GM21786 (cell line): Measurements from ENCODE around the gene SNAPIN.
"Not testable (repeated sequence)": the region's sequence is repeated elsewhere in the genome, so short reads cannot be mapped to it uniquely, and the experiment has no call there.

Experiments
- ATAC-seq: cut with Tn5 transposase; IDR thresholded peaks from one replicate; pipeline ENCODE4 v1.9.1; 2021; ENCODE audit not compliant: unreplicated experiment

SNAPIN gene

GRCh38 chr1:153626904-153627714 lies 31.4 kb upstream of the SNAPIN start, which contains the start of gene S100A13:
Gene S100A13, minus strand, starts transcription at chr1:153627505. Its CDS starts 1,033 bp downstream, at chr1:153626472.
- ATAC-seq, result no peak

GRCh38 chr1:153627715-153628626 lies 30.5 kb upstream of the SNAPIN start, which contains the start of gene S100A1:
Gene S100A1, plus strand, starts transcription at chr1:153628434. Its CDS starts 2,088 bp downstream, at chr1:153630522.
- no peak for ATAC-seq

- ATAC-seq, result no peak
Measured at GRCh38 chr1:153628638-153629342, 29.7 kb upstream of the SNAPIN start.

GRCh38 chr1:153629343-153629665 lies 29.2 kb upstream of the SNAPIN start:
- ATAC-seq, result no peak

- no peak for ATAC-seq
Measured at GRCh38 chr1:153629971-153630370, 28.5 kb upstream of the SNAPIN start.

GRCh38 chr1:153630384-153630783 lies 28.1 kb upstream of the SNAPIN start:
- no peak for ATAC-seq

GRCh38 chr1:153631047-153632022 lies 27.2 kb upstream of the SNAPIN start:
- no peak for ATAC-seq

GRCh38 chr1:153633161-153633753 lies 25.2 kb upstream of the SNAPIN start:
- no peak for ATAC-seq

GRCh38 chr1:153633754-153634665 lies 24.5 kb upstream of the SNAPIN start, which contains the start of gene CHTOP:
Gene CHTOP, plus strand, starts transcription at chr1:153634066. Its CDS starts 2,523 bp downstream, at chr1:153636589.
- ATAC-seq, result peak; percentile 91

- ATAC-seq, result no peak
Measured at GRCh38 chr1:153635872-153636271, 22.6 kb upstream of the SNAPIN start.

GRCh38 chr1:153636312-153636711 lies 22.2 kb upstream of the SNAPIN start:
- no peak for ATAC-seq

- no peak for ATAC-seq
Measured at GRCh38 chr1:153638261-153638660, 20.2 kb upstream of the SNAPIN start.

GRCh38 chr1:153639280-153639679 lies 19.2 kb upstream of the SNAPIN start:
- no peak for ATAC-seq

GRCh38 chr1:153640213-153640612 lies 18.3 kb upstream of the SNAPIN start:
- not testable (repeated sequence) for ATAC-seq

GRCh38 chr1:153640861-153641260 lies 17.6 kb upstream of the SNAPIN start:
- ATAC-seq, result no peak

- no peak for ATAC-seq
Measured at GRCh38 chr1:153642161-153642560, 16.3 kb upstream of the SNAPIN start.

GRCh38 chr1:153643100-153643499 lies 15.4 kb upstream of the SNAPIN start:
- no peak for ATAC-seq

- ATAC-seq, result no peak
Measured at GRCh38 chr1:153643816-153644215, 14.7 kb upstream of the SNAPIN start.
